ENCODE measurements around the gene PDZD2. TPM values are rescaled to one million over a fixed set of nuclear protein-coding genes. Genes with fewer than 3 reads are reported as not detected.
A peak's percentile ranks its signal among the peaks of the same experiment; 100 is the strongest.
"Not testable (repeated sequence)": the region's sequence is repeated elsewhere in the genome, so short reads cannot be mapped to it uniquely, and the experiment has no call there.

Gene PDZD2
- total RNA-seq: 10 to 100 TPM; 13.7 to 26.7 (median 24.1) TPM

DNA sequence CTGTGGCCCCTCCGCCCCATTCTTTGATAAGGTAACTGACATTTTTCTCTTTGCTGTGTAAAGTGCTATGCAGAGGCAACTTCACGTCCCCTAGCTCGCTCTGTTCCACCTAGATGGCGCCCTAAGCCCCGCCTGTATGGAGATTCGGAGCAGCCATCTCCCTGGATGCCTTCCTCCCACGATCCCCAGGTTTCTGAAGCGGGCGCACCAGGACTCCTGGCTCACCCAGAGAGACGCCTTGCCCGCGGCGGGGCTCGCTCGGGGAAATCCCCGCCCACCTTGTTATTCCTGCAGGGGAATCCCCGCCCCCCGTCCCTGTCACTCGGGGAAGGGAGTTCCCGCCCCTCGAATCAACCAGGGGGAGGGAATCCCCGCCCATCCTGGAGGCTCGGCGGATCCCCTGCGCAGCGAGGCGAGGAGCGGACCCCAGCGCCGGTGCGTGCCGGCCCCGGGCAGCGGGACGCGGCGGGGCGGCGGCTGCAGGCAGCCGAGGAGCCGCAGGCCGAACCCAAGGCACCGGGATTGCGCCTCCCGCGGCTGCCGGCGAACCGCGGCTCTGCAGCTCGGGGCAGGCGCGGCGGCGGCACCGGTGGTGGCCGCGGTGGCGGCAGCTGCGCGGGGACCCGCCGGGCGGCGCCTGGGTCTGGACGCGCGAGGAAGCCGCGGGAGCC is at the start of gene PDZD2:
Gene PDZD2 (plus strand): TSS at position 384 of the 671 bp plus-strand sequence.
- peaks cover 5 to 24% (median 12%) of the 10 kb centered on the region in 3 donors for H3K4me1 ChIP-seq
- peak within 1 kb of the TSS in 2 of 4 donors; percentile 22 to 39 for H3K27ac ChIP-seq
- no peaks in the 10 kb centered on the region for H3K9me3 ChIP-seq
- no peaks in the 10 kb centered on the region for H3K36me3 ChIP-seq
- 0% methylated on average over 5 of the region's 70 CpGs for WGBS, 2 donors
- H3K27me3 ChIP-seq: peaks cover 0 to 35% (median 0%) of the 10 kb centered on the region in 4 donors
- peak within 1 kb of the TSS; percentile 43 to 78 (median 59) for H3K4me3 ChIP-seq
- TF ChIP-seq, protein P1, sequence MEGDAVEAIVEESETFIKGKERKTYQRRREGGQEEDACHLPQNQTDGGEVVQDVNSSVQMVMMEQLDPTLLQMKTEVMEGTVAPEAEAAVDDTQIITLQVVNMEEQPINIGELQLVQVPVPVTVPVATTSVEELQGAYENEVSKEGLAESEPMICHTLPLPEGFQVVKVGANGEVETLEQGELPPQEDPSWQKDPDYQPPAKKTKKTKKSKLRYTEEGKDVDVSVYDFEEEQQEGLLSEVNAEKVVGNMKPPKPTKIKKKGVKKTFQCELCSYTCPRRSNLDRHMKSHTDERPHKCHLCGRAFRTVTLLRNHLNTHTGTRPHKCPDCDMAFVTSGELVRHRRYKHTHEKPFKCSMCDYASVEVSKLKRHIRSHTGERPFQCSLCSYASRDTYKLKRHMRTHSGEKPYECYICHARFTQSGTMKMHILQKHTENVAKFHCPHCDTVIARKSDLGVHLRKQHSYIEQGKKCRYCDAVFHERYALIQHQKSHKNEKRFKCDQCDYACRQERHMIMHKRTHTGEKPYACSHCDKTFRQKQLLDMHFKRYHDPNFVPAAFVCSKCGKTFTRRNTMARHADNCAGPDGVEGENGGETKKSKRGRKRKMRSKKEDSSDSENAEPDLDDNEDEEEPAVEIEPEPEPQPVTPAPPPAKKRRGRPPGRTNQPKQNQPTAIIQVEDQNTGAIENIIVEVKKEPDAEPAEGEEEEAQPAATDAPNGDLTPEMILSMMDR (IDR thresholded peaks at IDR 0.05): peak in 4 of 6 experiments; percentile 23 to 69 (median 46)
- TF ChIP-seq POLR2A (IDR thresholded peaks at IDR 0.05): no peak
- intact Hi-C loops (cut with DNase I): no loop called here
- DNase-seq: no peak

DNA sequence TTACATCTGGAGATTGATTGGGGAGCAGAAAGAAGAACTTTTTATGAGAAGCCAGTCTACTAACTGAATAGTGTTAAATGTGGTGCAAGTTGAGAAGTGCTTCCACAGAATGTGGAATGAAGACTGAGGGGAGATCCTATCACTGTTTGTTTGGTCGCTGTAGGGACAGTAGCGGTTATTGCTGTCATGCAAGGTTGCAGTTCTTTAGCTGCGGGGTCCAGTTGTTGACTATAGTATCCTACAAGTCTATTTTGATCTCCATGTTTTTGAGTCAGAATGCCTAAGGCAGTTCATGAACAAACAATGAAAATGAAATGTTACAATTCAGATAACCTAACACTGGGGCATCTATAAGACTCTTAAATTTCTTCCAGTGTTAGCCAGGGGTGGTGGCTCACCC is 45.3 kb upstream of the PDZD2 start:
- intact Hi-C loops (cut with DNase I): no loop called here
- no peaks in the 10 kb centered on the region for H3K36me3 ChIP-seq
- no peak overlapping the region for H3K27ac ChIP-seq
- peaks cover 0 to 26% (median 0%) of the 10 kb centered on the region in 4 donors for H3K27me3 ChIP-seq
- H3K4me1 ChIP-seq: no peaks in the 10 kb centered on the region
- 63 to 69% methylated on average over 3 of the region's 3 CpGs for WGBS, 2 donors
- DNase-seq: no peak
- no peak overlapping the region for H3K4me3 ChIP-seq
- TF ChIP-seq, protein P1 (IDR thresholded peaks at IDR 0.05): no peak
- TF ChIP-seq POLR2A (IDR thresholded peaks at IDR 0.05): no peak
- no peaks in the 10 kb centered on the region for H3K9me3 ChIP-seq

DNA sequence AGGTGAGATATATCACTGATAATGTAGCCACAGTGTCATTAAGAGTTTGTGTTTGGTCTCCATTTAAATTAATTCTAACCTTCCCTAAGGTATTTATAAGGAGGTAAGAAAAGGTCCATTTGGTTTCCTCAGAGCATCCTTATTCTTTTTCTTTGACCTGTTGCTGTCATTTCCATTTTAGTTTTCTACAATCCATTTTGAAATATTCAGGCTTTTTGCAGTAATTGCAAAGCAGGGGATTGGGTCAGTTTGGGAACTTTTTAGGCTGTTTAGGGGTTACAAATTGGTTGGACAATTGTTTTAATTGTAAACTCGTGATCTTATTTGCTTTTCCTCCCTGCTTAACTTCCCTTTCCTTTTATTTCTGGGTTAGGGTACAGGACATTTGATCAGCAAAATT is 42.6 kb upstream of the PDZD2 start:
- Histone ChIP-seq H3K36me3 (no peaks in the 10 kb centered on the region), H3K4me3 (no peak overlapping the region), H3K9me3 (no peaks in the 10 kb centered on the region), H3K27me3 (peaks cover 0 to 26% (median 0%) of the 10 kb centered on the region in 4 donors), H3K27ac (no peak overlapping the region), H3K4me1 (no peaks in the 10 kb centered on the region)
- DNase-seq: no peak
- 61 to 64% methylated on average over 1 of the region's 1 CpG for WGBS, 2 donors
- intact Hi-C loops (cut with DNase I): no loop called here
- TF ChIP-seq, protein P1 (IDR thresholded peaks at IDR 0.05): no peak

DNA sequence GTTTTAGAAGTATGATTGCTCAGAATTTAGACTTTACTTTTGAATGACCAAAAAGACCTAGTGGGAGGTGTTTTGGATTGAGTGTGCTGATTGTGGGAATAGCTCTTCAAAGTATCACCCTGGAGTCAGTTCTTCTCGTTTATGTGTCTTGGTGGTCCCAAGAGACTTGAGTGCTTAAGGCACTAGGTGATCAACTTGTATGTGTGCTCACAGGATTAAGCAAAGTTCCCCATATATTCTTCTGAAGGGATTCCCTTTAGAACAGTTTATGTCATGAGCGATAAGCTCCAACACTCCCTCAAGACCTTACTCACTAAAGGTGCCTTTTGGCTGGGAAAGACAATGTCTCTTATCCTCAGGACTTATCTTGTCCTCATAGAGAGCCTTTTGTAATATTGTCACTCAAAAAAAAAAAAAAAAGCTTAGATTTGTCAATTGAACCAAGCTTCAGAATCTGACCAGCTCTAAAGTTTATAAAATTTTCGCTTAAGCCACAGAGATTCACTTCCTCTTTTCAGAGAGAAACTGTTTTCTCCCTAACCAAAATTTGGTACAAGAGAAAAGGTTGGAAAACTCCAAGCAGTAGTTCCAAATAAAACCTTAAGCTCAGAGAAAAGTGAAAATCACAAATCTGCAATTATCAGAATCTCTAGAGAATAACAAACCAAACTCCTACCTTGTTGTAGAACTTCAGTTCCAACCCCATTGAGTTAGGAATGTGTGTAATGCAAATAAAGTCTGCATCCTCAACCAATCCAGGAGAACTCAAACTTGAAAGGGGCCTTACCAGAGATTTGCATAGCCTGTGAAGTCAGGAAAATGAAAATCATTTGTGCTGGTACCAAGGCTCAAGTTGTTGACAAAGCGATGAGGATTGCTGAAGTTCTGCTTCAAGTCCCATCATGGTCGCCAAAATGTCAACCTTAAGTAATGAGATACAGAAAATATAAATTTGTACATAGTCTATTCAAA is 40.0 kb upstream of the PDZD2 start:
- Histone ChIP-seq H3K4me1 (no peaks in the 10 kb centered on the region), H3K4me3 (no peak overlapping the region)

DNA sequence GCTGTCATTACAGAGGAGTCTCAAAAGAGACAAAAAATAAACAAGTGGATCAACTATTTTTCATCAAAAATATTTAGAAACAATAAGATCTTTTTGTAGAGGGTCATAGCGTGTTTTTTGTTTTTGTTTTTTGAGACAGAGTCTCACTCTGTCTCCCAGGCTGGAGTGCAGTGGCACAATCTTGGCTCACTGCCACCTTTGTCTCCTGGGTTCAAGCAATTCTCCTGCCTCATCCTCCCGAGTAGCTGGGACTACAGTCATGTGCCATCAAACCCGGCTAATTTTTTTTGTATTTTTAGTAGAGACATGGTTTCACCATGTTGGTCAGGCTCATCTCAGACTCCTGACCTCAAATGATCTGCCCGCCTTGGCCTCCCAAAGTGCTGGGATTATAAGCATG is 36.6 kb upstream of the PDZD2 start:
- H3K27me3 ChIP-seq; DNase-seq; intact Hi-C loops (cut with DNase I); H3K4me1 ChIP-seq; H3K36me3 ChIP-seq; H3K9me3 ChIP-seq; H3K27ac ChIP-seq; H3K4me3 ChIP-seq: not testable (repeated sequence)
- WGBS, 2 donors: 86% methylated on average over 4 of the region's 4 CpGs

More for the DNA sequence above, 40.0 kb upstream of the PDZD2 start:
- TF ChIP-seq, protein P1 (IDR thresholded peaks at IDR 0.05): no peak
- no peak for TF ChIP-seq POLR2A (IDR thresholded peaks at IDR 0.05)
- DNase-seq: no peak
- Histone ChIP-seq H3K27me3 (peaks cover 0 to 25% (median 0%) of the 10 kb centered on the region in 4 donors), H3K9me3 (no peaks in the 10 kb centered on the region), H3K36me3 (no peaks in the 10 kb centered on the region), H3K27ac (no peak overlapping the region)
- WGBS, 2 donors: 77% methylated on average over 5 of the region's 5 CpGs
- intact Hi-C loops (cut with DNase I): no loop called here
